ENCODE results near the gene SEMA4D.

Gene SEMA4D

GRCh38 chr9:89444274-89444673 lies 53.6 kb downstream of the SEMA4D start:
- no peak for DNase-seq (ENCODE audit: low read depth)

- no peak for DNase-seq (ENCODE audit: low read depth)
Measured at GRCh38 chr9:89442981-89443814, 54.7 kb downstream of the SEMA4D start.

- no peak for DNase-seq (ENCODE audit: low read depth)
Measured at GRCh38 chr9:89442501-89442978, 55.4 kb downstream of the SEMA4D start.

- DNase-seq (ENCODE audit: low read depth): no peak
Measured at GRCh38 chr9:89441986-89442385, 55.9 kb downstream of the SEMA4D start.

- DNase-seq (ENCODE audit: low read depth): no peak
Measured at GRCh38 chr9:89441655-89441970, 56.3 kb downstream of the SEMA4D start.

- no peak for DNase-seq (ENCODE audit: low read depth)
Measured at GRCh38 chr9:89440951-89441654, 56.8 kb downstream of the SEMA4D start.

GRCh38 chr9:89440548-89440947 lies 57.4 kb downstream of the SEMA4D start:
- DNase-seq (ENCODE audit: low read depth): no peak

- no peak for DNase-seq (ENCODE audit: low read depth)
Measured at GRCh38 chr9:89440046-89440445, 57.9 kb downstream of the SEMA4D start.

GRCh38 chr9:89439571-89439970 lies 58.3 kb downstream of the SEMA4D start:
- no peak for DNase-seq (ENCODE audit: low read depth)

GRCh38 chr9:89438194-89438593 lies 59.7 kb downstream of the SEMA4D start:
- no peak for DNase-seq (ENCODE audit: low read depth)

- no peak for DNase-seq (ENCODE audit: low read depth)
Measured at GRCh38 chr9:89437772-89438171, 60.1 kb downstream of the SEMA4D start.

GRCh38 chr9:89436963-89437625 lies 60.8 kb downstream of the SEMA4D start:
- DNase-seq (ENCODE audit: low read depth): no peak

GRCh38 chr9:89436326-89436725 lies 61.6 kb downstream of the SEMA4D start:
- no peak for DNase-seq (ENCODE audit: low read depth)

GRCh38 chr9:89435071-89435823 lies 62.7 kb downstream of the SEMA4D start:
- DNase-seq (ENCODE audit: low read depth): no peak

GRCh38 chr9:89434636-89435035 lies 63.3 kb downstream of the SEMA4D start:
- no peak for DNase-seq (ENCODE audit: low read depth)

- no peak for DNase-seq (ENCODE audit: low read depth)
Measured at GRCh38 chr9:89433826-89434225, 64.1 kb downstream of the SEMA4D start.

GRCh38 chr9:89432986-89433530 lies 64.9 kb downstream of the SEMA4D start:
- DNase-seq (ENCODE audit: low read depth): no peak

- no peak for DNase-seq (ENCODE audit: low read depth)
Measured at GRCh38 chr9:89431930-89432725, 65.8 kb downstream of the SEMA4D start.

- no peak for DNase-seq (ENCODE audit: low read depth)
Measured at GRCh38 chr9:89430995-89431394, 66.9 kb downstream of the SEMA4D start.

GRCh38 chr9:89428901-89429890 lies 68.7 kb downstream of the SEMA4D start:
- no peak for DNase-seq (ENCODE audit: low read depth)

Measured in amniotic epithelial cell (primary cell).